Thoracic aorta (tissue), 2 donors: ENCODE measurements around the gene IFNGR2. TPM values are rescaled to one million over a fixed set of nuclear protein-coding genes. Genes with fewer than 3 reads are reported as not detected.

Source experiments
- ATAC-seq: fragments of 150-250 bp; one replicate; pipeline ENCODE4 v1.8.0; 2017; ENCODE audit warnings: low read depth; ENCODE audit not compliant: insufficient number of reproducible peaks, low FRiP score
- DNase-seq: peaks from one replicate; pipeline ENCODE4 v3.0.0-alpha.2; 2020; ENCODE audit warnings: low spot score
- H3K27ac ChIP-seq, 2 donors: fragments of 200-600 bp; sonication (generic); 1 replicate in 1 of 2; 2 replicates in 1 of 2; pipeline ENCODE4 v1.5.1; 2016; ENCODE audit warnings: mild to moderate bottlenecking in 2 of 2, moderate library complexity in 2 of 2
- H3K27me3 ChIP-seq: fragments of 200-600 bp; sonication (generic); replicated peaks from 2 replicates; pipeline ENCODE4 v1.6.0; 2016; ENCODE audit warnings: mild to moderate bottlenecking; ENCODE audit not compliant: insufficient read depth
- H3K36me3 ChIP-seq: fragments of 200-600 bp; sonication (generic); one replicate; pipeline ENCODE4 v1.5.1; 2016
- H3K4me1 ChIP-seq, 2 donors: fragments of 200-600 bp; sonication (generic); 1 replicate in 1 of 2; 2 replicates in 1 of 2; pipeline versions ENCODE4 v1.5.1 to v1.6.0; 2016; ENCODE audit warnings: low read depth in 2 of 2, mild to moderate bottlenecking in 1 of 2; ENCODE audit not compliant: control insufficient read depth in 1 of 2
- H3K4me3 ChIP-seq: fragments of 200-600 bp; sonication (generic); 2 replicates; pipeline ENCODE4 v1.5.1; 2016; ENCODE audit warnings: mild to moderate bottlenecking
- H3K9me3 ChIP-seq: fragments of 200-600 bp; sonication (generic); 2 replicates; pipeline ENCODE4 v1.5.1; 2016
- total RNA-seq, 2 donors: library from RNA; depleted of rRNA; stranded (reverse); fragments of >200 nt; gene quantifications; one replicate each; pipeline versions ENCODE4 v1.1.0 to v1.2.3, GENCODE V29; 2016
- TF ChIP-seq, protein P1 (sequence below): fragments of 200-600 bp; sonication (generic); IDR thresholded peaks from one replicate; pipeline ENCODE4 v1.5.1; 2019; ENCODE audit warnings: antibody characterized with exemption

IFNGR2 gene
- total RNA-seq, result 10 to 100 TPM; 67.3 to 72.2 TPM

- Histone ChIP-seq H3K4me1 (peaks cover 15 to 38% of the 10 kb centered on the region in 2 donors), H3K9me3 (no peaks in the 10 kb centered on the region), H3K27me3 (no peaks in the 10 kb centered on the region), H3K27ac (peak within 1 kb of the TSS; percentile 93 to 98), H3K4me3 (peak within 1 kb of the TSS; percentile 96), H3K36me3 (no peaks in the 10 kb centered on the region)
- ATAC-seq (no peak), DNase-seq (no peak)
- TF ChIP-seq, protein P1, sequence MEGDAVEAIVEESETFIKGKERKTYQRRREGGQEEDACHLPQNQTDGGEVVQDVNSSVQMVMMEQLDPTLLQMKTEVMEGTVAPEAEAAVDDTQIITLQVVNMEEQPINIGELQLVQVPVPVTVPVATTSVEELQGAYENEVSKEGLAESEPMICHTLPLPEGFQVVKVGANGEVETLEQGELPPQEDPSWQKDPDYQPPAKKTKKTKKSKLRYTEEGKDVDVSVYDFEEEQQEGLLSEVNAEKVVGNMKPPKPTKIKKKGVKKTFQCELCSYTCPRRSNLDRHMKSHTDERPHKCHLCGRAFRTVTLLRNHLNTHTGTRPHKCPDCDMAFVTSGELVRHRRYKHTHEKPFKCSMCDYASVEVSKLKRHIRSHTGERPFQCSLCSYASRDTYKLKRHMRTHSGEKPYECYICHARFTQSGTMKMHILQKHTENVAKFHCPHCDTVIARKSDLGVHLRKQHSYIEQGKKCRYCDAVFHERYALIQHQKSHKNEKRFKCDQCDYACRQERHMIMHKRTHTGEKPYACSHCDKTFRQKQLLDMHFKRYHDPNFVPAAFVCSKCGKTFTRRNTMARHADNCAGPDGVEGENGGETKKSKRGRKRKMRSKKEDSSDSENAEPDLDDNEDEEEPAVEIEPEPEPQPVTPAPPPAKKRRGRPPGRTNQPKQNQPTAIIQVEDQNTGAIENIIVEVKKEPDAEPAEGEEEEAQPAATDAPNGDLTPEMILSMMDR, result no peak
These were observed at the start of gene IFNGR2 for GRCh38 chr21:33403128-33403785. IFNGR2 (plus strand) TSS chr21:33403413; CDS start chr21:33403544, 131 bp downstream.

GRCh38 chr21:33355355-33355754 is 47.9 kb upstream of the IFNGR2 start:
- no peaks in the 10 kb centered on the region for H3K27me3 ChIP-seq
- peaks cover 17% of the 10 kb centered on the region for H3K36me3 ChIP-seq
- TF ChIP-seq, protein P1, result no peak
- ATAC-seq (no peak), DNase-seq (no peak)
- no peaks in the 10 kb centered on the region for H3K9me3 ChIP-seq
- H3K4me3 ChIP-seq, result no peak overlapping the region
- no peak overlapping the region for H3K27ac ChIP-seq
- H3K4me1 ChIP-seq, result peaks cover 3 to 6% of the 10 kb centered on the region in 2 donors

DNA sequence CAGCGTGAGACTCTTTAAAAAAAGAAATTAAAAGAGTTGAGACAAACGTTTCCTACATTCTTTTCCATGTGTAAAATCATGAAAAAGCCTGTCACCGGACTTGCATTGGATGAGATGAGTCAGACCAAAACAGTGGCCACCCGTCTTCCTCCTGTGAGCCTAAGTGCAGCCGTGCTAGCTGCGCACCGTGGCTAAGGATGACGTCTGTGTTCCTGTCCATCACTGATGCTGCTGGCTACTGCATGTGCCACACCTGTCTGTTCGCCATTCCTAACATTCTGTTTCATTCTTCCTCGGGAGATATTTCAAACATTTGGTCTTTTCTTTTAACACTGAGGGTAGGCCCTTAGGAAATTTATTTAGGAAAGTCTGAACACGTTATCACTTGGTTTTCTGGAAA is 47.2 kb upstream of the IFNGR2 start:
- ATAC-seq (no peak), DNase-seq (no peak)
- Histone ChIP-seq H3K27ac (no peak overlapping the region), H3K9me3 (no peaks in the 10 kb centered on the region), H3K4me3 (no peak overlapping the region), H3K27me3 (no peaks in the 10 kb centered on the region), H3K4me1 (peaks cover 10 to 13% of the 10 kb centered on the region in 2 donors), H3K36me3 (peaks cover 17% of the 10 kb centered on the region)
- TF ChIP-seq, protein P1, result no peak

DNA sequence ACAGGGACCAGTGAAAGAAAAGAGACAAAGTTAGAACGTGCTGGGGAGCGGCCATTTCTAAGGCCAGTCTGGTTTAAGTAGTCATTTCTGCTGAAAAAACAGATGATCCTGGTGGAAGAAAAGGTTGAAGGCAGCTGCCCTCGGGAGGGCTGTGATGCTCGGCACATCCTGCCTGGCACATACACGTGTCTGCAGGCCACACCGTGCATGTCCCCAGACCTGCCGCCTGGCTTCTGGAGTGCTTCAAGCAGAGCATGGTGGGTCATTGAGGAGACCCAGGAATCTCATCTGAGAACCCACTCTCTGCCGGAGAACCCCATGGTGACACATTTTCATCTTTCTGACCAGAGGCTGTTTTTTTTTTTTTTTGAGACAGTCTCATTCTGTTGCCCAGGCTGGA is 46.0 kb upstream of the IFNGR2 start:
- no peak for DNase-seq
- Histone ChIP-seq H3K9me3 (no peaks in the 10 kb centered on the region), H3K36me3 (peaks cover 8% of the 10 kb centered on the region), H3K4me3 (no peak overlapping the region), H3K27me3 (no peaks in the 10 kb centered on the region), H3K27ac (no peak overlapping the region), H3K4me1 (peaks cover 18 to 24% of the 10 kb centered on the region in 2 donors)
- TF ChIP-seq, protein P1, result no peak
- ATAC-seq, result no peak

DNA sequence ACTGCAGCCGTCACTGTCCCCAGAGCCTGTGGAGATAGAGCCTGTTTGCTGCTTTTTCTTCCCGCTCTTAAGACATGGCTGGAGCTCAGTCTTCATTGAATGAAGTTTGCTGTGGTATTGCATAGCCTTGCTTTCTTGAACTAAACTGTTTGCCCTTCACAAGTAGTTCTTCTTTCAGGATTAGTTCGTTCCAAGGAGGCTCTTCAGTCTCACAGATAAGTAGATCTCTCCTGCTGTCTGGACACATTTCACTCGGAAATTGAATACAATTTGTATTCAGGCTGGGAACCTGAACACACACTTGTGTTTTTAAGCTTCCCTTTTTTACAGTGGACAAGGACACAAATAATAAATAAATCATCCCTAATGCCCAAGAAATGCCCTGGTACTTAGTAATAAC is 43.8 kb upstream of the IFNGR2 start:
- DNase-seq (no peak), ATAC-seq (no peak)
- H3K4me1 ChIP-seq, result peaks cover 19 to 24% of the 10 kb centered on the region in 2 donors
- no peak overlapping the region for H3K4me3 ChIP-seq
- H3K27ac ChIP-seq, result peak overlapping the region in 1 of 2 donors; percentile 35
- peaks cover 8% of the 10 kb centered on the region for H3K36me3 ChIP-seq
- TF ChIP-seq, protein P1, result no peak
- H3K27me3 ChIP-seq, result no peaks in the 10 kb centered on the region
- H3K9me3 ChIP-seq, result no peaks in the 10 kb centered on the region
